RPMI7951 (cell line): ENCODE results near the gene EVA1C. TPM values are rescaled to one million over a fixed set of nuclear protein-coding genes. Genes with fewer than 3 reads are reported as not detected.
A peak's percentile ranks its signal among the peaks of the same experiment; 100 is the strongest.
"Not testable (repeated sequence)": the region's sequence is repeated elsewhere in the genome, so short reads cannot be mapped to it uniquely, and the experiment has no call there.

Source experiments
- DNase-seq: peaks from one replicate; pipeline ENCODE4 v3.0.0-alpha.2; 2012; ENCODE audit warnings: low read depth
- total RNA-seq: library from RNA; depleted of rRNA; stranded (reverse); fragments of >200 nt; shearing (Covaris generic); gene quantifications from 2 replicates; pipeline ENCODE4 v1.2.3, GENCODE V29; 2014

Gene EVA1C
- total RNA-seq, 1 experiment from 2014 or later, result 9.6 TPM

GRCh38 chr21:32499249-32500055, 86.9 kb downstream of the EVA1C start:
- DNase-seq, result peak; percentile 84

GRCh38 chr21:32503641-32504040, 91.1 kb downstream of the EVA1C start:
- not testable (repeated sequence) for DNase-seq

- DNase-seq, result not testable (repeated sequence)
These were observed 93.3 kb downstream of the EVA1C start for GRCh38 chr21:32505767-32506166.

- not testable (repeated sequence) for DNase-seq
These were observed 94.0 kb downstream of the EVA1C start for GRCh38 chr21:32506411-32506965.

GRCh38 chr21:32507342-32507919, 94.9 kb downstream of the EVA1C start:
- DNase-seq, result no peak

GRCh38 chr21:32508036-32508435, 95.5 kb downstream of the EVA1C start:
- DNase-seq, result peak; percentile 58

GRCh38 chr21:32508558-32508957, 96.1 kb downstream of the EVA1C start:
- DNase-seq, result no peak

GRCh38 chr21:32508975-32509374, 96.5 kb downstream of the EVA1C start:
- not testable (repeated sequence) for DNase-seq

GRCh38 chr21:32514275-32515055, 102.0 kb downstream of the EVA1C start:
- DNase-seq, result no peak

GRCh38 chr21:32515874-32516273, 103.4 kb downstream of the EVA1C start:
- DNase-seq, result no peak

GRCh38 chr21:32516756-32517649, 104.5 kb downstream of the EVA1C start:
- DNase-seq, result no peak

- no peak for DNase-seq
These were observed 107.7 kb downstream of the EVA1C start for GRCh38 chr21:32519945-32520874.

GRCh38 chr21:32520875-32521735, 108.6 kb downstream of the EVA1C start:
- peak; percentile 94 for DNase-seq

GRCh38 chr21:32521736-32522355, 109.3 kb downstream of the EVA1C start:
- DNase-seq, result no peak

GRCh38 chr21:32523463-32523862, 111.0 kb downstream of the EVA1C start:
- DNase-seq, result no peak

GRCh38 chr21:32523988-32524719, 111.6 kb downstream of the EVA1C start:
- DNase-seq, result peak; percentile 57

GRCh38 chr21:32525282-32525681, 112.8 kb downstream of the EVA1C start:
- DNase-seq, result no peak

- no peak for DNase-seq
These were observed 117.2 kb downstream of the EVA1C start for GRCh38 chr21:32529679-32530078.
